ENCODE results near the gene INPP5F.
A peak's percentile ranks its signal among the peaks of the same experiment; 100 is the strongest.

The INPP5F gene, protein sequence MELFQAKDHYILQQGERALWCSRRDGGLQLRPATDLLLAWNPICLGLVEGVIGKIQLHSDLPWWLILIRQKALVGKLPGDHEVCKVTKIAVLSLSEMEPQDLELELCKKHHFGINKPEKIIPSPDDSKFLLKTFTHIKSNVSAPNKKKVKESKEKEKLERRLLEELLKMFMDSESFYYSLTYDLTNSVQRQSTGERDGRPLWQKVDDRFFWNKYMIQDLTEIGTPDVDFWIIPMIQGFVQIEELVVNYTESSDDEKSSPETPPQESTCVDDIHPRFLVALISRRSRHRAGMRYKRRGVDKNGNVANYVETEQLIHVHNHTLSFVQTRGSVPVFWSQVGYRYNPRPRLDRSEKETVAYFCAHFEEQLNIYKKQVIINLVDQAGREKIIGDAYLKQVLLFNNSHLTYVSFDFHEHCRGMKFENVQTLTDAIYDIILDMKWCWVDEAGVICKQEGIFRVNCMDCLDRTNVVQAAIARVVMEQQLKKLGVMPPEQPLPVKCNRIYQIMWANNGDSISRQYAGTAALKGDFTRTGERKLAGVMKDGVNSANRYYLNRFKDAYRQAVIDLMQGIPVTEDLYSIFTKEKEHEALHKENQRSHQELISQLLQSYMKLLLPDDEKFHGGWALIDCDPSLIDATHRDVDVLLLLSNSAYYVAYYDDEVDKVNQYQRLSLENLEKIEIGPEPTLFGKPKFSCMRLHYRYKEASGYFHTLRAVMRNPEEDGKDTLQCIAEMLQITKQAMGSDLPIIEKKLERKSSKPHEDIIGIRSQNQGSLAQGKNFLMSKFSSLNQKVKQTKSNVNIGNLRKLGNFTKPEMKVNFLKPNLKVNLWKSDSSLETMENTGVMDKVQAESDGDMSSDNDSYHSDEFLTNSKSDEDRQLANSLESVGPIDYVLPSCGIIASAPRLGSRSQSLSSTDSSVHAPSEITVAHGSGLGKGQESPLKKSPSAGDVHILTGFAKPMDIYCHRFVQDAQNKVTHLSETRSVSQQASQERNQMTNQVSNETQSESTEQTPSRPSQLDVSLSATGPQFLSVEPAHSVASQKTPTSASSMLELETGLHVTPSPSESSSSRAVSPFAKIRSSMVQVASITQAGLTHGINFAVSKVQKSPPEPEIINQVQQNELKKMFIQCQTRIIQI

GRCh38 chr10:119725828-119726675, at the start of gene INPP5F:
INPP5F (plus strand) TSS chr10:119726050; CDS start chr10:119726263, 213 bp downstream.
- DNase-seq: peak; percentile 93

DNA sequence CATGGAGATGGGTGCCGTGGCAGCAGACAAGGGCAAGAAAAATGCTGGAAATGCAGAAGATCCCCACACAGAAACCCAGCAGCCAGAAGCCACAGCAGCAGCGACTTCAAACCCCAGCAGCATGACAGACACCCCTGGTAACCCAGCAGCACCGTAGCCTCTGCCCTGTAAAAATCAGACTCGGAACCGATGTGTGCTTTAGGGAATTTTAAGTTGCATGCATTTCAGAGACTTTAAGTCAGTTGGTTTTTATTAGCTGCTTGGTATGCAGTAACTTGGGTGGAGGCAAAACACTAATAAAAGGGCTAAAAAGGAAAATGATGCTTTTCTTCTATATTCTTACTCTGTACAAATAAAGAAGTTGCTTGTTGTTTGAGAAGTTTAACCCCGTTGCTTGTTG, 48.7 kb upstream of the INPP5F start:
- DNase-seq: no peak

DNA sequence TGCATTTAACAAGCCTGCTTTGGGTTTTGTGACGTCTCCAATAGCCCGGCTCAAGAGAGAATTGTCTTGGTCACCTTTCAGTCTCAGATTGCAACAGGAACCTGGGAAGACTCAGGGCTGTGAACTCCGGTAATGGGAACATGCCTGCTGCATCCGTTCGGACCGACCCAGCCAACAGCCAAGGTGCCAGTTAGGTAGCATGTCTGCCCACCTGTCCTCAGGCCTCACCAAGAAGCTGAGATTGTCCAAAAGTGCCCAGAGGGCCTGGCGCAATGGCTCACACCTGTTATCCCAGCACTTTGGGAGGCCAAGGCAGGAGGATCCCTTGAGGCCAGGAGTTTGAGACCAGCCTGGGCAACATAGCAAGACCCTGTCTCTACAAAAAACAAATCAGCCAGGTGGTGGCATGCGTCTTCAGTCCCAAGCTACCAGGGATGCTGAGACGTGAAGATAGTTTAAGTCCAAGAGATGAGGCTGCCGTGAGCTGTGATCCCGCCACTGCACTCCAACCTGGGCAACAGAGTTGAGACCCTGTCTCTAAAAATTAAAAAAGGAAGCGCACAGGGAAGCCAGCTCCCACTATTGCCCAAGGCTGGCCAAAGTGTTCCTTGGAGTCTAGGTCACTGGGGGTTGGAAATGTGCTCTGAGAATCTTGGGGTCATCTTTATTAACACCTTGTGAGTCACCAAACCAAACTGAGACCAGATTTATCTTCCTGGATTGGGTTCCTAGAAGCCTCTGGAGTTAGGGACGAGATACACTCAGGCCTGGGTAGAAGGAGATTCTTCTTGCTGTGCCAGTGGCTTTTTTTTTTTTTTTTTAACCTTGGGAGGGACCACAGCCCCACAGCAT, 47.7 kb upstream of the INPP5F start:
- no peak for DNase-seq

DNA sequence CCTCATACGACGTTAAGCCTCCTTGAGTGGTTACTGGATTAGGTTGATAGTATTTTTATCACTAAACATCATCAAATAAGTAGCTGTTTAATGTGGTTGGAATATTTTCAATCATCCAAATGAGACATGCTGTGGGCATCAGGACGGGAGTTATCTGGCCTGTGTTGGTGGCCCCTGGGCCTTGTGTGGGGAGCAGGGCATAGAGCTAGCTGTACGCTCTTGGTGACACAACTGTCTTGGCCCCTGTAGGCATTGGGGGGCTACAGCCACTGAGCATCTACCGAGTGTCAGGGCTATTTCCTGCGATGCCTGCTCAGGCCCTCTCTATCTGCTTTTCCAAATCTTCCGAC, 46.4 kb upstream of the INPP5F start:
- DNase-seq: no peak

DNA sequence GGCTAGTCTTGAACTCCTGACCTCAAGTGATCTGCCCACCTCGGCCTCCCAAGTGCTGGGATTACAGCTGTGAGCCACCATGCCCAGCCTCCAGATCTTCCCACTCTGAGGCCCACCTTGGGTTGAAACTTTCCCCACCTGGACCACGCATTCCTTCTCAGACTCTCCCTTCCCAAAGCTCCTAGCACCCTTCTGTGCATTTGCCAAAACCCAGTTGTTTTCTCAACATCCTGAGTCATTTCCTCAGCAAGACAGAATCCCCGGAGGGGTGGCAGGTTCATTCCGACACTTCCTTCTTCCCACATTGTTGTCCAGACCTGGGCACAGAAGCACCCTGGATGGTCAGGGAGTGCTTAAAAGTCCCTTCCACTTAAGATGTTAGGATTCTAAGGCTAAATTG, 45.8 kb upstream of the INPP5F start:
- DNase-seq: no peak

DNA sequence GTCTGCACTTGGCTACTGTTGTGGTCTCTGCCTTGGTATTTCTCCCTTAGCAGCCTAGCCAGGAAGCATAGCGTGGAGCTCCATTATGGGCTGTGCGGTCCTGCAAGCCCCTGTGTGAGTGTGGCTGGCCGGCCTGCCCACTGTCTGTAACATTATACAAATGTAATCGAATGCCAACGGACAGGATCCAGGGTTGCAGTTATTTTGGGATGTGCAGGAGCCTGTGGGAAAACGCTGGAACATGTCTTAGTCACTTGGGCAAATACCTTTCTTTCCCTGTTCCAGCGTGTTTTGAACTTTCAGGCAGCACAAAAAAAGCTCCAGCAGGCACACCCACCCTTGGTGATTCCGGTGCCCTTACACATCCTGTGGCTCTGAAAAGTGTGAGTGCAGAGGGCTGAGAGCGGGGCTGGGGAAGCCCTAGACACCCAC, 45.2 kb upstream of the INPP5F start:
- DNase-seq: peak; percentile 2

DNA sequence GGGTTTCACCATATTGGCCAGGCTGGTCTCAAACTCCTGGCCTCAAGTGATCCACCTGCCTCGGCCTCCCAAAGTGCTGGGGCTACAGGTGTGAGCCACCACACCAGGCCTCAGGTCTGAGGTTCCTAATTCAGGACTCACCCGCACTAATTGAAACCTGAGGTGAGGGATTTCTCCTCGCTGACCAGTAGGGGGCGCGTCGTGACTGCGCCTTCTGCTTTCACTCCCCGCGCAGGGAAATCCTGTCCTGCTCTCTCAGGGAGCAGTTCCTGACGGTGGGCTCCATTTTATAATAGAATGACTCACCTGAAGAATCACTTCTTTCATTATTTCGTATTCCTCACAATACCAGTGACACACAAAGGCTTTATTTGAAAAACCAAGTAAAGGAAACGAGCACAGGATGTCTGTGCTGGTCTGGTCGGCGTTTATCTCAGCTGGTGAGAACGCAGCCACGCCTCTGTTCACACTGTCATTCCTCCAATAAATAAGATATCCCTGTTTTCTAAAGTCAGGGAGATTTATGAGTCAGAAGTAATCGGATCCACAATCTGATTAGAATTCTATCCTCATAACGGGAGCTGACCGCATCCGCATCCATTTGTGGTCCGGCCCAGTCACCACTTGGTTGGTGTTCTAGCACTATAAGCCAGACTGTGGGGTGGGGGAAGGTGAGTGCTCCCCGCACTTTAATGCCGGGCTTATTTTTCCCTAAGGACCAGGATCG, 39.2 kb upstream of the INPP5F start:
- peak; percentile 37 for DNase-seq

DNA sequence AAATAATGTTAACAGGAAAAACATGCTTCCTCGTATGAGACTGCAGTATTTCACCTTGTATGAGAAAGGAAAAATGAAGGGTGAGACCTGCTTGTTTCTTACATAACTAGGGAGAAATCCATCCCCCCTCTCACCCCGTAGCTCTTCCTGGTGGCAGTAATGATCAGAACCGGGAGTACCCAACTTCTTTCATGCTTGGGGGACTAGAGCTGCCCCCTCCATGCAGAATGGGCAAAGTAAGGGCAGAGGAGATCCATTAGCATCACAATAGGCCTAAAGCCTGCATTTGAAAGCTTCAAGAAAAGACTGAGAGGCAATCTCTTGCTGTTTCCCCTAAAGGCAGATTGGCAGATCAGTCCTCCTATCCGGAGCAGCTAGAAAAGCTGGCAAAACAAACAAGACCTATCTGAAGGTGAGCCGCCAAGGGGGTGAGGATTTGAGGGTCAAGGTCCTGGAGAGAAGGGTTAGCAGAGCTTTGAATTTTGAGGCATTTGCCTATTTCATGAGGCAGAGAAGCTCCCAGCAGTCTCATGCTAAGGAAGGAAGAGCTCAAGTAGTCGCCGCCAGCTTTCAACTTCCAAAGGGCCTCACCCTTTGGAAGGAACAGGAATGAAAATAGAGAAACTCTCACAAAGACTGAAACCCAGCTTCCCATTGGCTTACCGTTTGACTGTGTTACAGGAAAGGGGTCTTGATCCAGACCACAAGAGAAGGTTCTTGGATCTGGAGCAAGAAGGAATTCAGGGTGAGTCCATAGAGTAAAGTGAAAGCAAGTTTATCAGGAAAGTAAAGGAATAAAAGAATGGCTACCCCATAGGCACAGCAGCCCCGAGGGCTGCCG, 38.4 kb upstream of the INPP5F start:
- DNase-seq: no peak

- DNase-seq: no peak
These were observed 37.8 kb upstream of the INPP5F start for GRCh38 chr10:119688033-119688508.

GRCh38 chr10:119689016-119689580, 36.8 kb upstream of the INPP5F start:
- DNase-seq: no peak

- no peak for DNase-seq
These were observed 34.1 kb upstream of the INPP5F start for GRCh38 chr10:119691726-119692125.

GRCh38 chr10:119693262-119693957, 32.4 kb upstream of the INPP5F start:
- DNase-seq: no peak

DNA sequence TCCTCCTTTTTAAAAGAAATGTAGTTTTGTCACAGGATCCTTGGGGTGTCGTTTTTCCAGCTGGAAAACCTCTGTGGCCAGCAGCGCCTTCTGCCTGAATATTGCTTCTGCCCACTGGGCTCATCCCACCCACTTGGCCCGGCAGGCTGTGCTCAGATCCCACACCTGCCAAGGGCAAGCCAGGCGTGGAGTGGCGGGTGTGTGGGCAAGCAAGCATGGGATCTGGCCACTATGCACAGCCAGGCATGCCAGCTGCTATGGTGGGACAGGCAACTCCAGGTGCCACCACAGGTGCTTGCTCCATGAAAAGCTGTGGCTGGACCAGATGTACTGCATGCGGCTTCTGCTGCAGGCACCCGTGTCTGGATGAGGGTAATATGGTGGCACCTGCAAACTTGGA, 31.2 kb upstream of the INPP5F start:
- DNase-seq: no peak

DNA sequence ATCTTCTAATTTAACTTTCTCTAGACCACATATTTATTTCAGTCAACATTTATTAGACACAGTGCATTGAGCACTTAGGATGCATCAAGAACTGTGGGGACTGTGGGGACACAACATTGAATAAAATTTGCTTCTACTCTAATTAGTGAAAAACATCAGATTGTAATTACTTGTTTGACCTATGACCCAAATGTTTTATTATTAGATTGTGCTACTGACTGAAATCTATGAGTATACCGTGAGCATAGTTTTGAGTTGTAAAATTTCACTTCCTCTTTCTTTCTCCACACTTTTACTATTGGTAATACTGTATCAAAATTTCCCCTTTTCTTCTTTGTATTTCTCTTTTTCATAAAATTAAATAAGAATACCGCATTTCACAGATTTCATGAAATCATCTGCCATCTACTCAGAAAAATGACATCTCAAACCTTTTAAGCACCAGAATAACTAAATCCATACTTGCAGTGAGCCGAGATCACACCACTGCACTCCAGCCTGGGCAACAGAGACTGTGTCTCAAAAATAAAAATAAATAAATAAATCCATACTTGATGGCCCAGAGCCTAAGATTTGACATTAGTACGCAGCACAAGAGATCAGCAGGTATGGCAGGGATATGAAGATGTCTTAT, 25.4 kb upstream of the INPP5F start:
- no peak for DNase-seq

- DNase-seq: no peak
These were observed 24.0 kb upstream of the INPP5F start for GRCh38 chr10:119701861-119702260.

DNA sequence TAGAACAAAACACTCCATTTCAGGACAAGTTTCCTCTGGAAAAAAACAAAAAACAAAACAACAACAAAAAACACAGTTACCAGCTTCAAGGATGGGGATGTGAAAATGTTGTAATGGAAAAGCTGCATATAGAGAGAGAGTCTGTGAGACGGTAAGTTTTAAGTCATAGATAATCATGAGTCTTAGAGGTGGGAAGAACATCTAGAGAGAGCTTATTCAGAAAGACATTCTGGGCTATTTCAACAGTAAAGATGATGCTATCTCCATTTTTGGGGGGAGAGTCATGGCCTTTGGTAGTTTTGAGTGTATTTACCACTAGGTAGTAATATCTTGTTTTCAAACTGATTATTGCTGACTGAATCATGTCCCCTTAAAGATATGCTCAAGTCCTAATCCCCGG, 23.3 kb upstream of the INPP5F start:
- no peak for DNase-seq

- no peak for DNase-seq
These were observed 21.8 kb upstream of the INPP5F start for GRCh38 chr10:119703903-119704508.

- DNase-seq: no peak
These were observed 20.4 kb upstream of the INPP5F start for GRCh38 chr10:119705434-119705831.

Measured in NCI-H2171 treated with DMSO at 0.1 percent for 48 hours (cell line).